OCI-LY3 (cell line): Measurements from ENCODE around the gene FUT8.

Source experiments
- H2AFZ ChIP-seq: fragments of 200-600, 300-600 bp; shearing (Covaris generic); 2 replicates; pipeline ENCODE4 v1.6.0; 2014; ENCODE audit warnings: antibody characterized with exemption, low read depth, low read length
- H3K27ac ChIP-seq: fragments of 200-600, 300-600 bp; sonication (generic); 2 replicates; pipeline ENCODE4 v1.5.1; 2014; ENCODE audit warnings: mild to moderate bottlenecking, low read length, moderate library complexity, mixed read lengths
- H3K27me3 ChIP-seq: fragments of 200-600, 300-600 bp; sonication (generic); 2 replicates; pipeline ENCODE4 v1.6.1; 2014; ENCODE audit warnings: low read depth, low read length, mixed read lengths
- H3K36me3 ChIP-seq: fragments of 200-600, 300-600 bp; sonication (generic); replicated peaks from 2 replicates; pipeline ENCODE3; 2014; ENCODE audit warnings: low read depth, low read length, mixed read lengths
- H3K4me1 ChIP-seq: fragments of 300-600, 200-600 bp; sonication (generic); 2 replicates; pipeline ENCODE4 v1.6.1; 2014; ENCODE audit warnings: low read length, mixed read lengths
- H3K4me2 ChIP-seq: fragments of 200-600, 300-600 bp; sonication (generic); 2 replicates; pipeline ENCODE4 v1.6.1; 2014; ENCODE audit warnings: low read length, mixed read lengths
- H3K4me3 ChIP-seq: fragments of 300-600, 200-600 bp; sonication (generic); 2 replicates; pipeline ENCODE4 v1.5.1; 2014; ENCODE audit warnings: antibody characterized with exemption, mild to moderate bottlenecking, low read length, moderate library complexity
- H3K79me2 ChIP-seq: fragments of 300-600, 200-600 bp; shearing (Covaris generic); 2 replicates; pipeline ENCODE4 v1.6.1; 2014; ENCODE audit warnings: mild to moderate bottlenecking, low read length, mixed read lengths
- H3K9ac ChIP-seq: fragments of 300-600, 200-600 bp; shearing (Covaris generic); 2 replicates; pipeline ENCODE4 v1.6.0; 2014; ENCODE audit warnings: mild to moderate bottlenecking, low read length, moderate library complexity
- H3K9me3 ChIP-seq: fragments of 200-600, 300-600 bp; shearing (Covaris generic); 2 replicates; pipeline ENCODE4 v1.6.1; 2014; ENCODE audit warnings: low read length, mixed read lengths; ENCODE audit not compliant: insufficient read depth
- H4K20me1 ChIP-seq: fragments of 200-600, 300-600 bp; sonication (generic); 2 replicates; pipeline ENCODE4 v1.6.1; 2016; ENCODE audit warnings: low read length, mixed read lengths; ENCODE audit not compliant: insufficient read depth
- CTCF ChIP-seq: fragments of 200-600, 300-600 bp; sonication (generic); IDR thresholded peaks from 2 replicates; pipeline ENCODE4 v1.5.1; 2014; ENCODE audit warnings: antibody characterized with exemption, low read length, low read depth
- EZH2phosphoT487 ChIP-seq: fragments of 200-600 bp; shearing (Covaris generic); IDR thresholded peaks from 2 replicates; pipeline ENCODE4 v1.6.1; 2018; ENCODE audit warnings: antibody characterized with exemption, mixed run types, low read depth

The FUT8 gene

GRCh38 chr14:65533736-65534404, 121.3 kb downstream of the FUT8 start:
- TF ChIP-seq EZH2phosphoT487, result no peak
- TF ChIP-seq CTCF, result no peak
- Histone ChIP-seq H3K9ac (no peak overlapping the region), H3K9me3 (no peaks in the 10 kb centered on the region)

GRCh38 chr14:65536781-65537423, 124.4 kb downstream of the FUT8 start:
- Histone ChIP-seq H3K4me3 (no peak overlapping the region), H3K79me2 (no peaks in the 10 kb centered on the region), H3K9me3 (no peaks in the 10 kb centered on the region)

More at GRCh38 chr14:65533736-65534404, 121.3 kb downstream of the FUT8 start:
- no peaks in the 10 kb centered on the region for H3K27me3 ChIP-seq
- H3K4me3 ChIP-seq, result no peak overlapping the region
- no peaks in the 10 kb centered on the region for H4K20me1 ChIP-seq
- H3K27ac ChIP-seq, result no peak overlapping the region
- H3K4me2 ChIP-seq, result no peak overlapping the region
- H3K4me1 ChIP-seq, result peaks cover 6% of the 10 kb centered on the region; the same call in 1 of the 2 replicates
- no peak overlapping the region for H2AFZ ChIP-seq
- H3K36me3 ChIP-seq, result no peaks in the 10 kb centered on the region
- no peaks in the 10 kb centered on the region for H3K79me2 ChIP-seq

GRCh38 chr14:65548878-65549277, 136.3 kb downstream of the FUT8 start:
- no peak overlapping the region for H2AFZ ChIP-seq
- no peaks in the 10 kb centered on the region for H3K36me3 ChIP-seq
- no peak overlapping the region for H3K9ac ChIP-seq
- H3K4me2 ChIP-seq, result no peak overlapping the region
- no peak overlapping the region for H3K4me3 ChIP-seq
- no peak overlapping the region for H3K27ac ChIP-seq
- H4K20me1 ChIP-seq, result no peaks in the 10 kb centered on the region
- H3K79me2 ChIP-seq, result no peaks in the 10 kb centered on the region
- no peaks in the 10 kb centered on the region for H3K27me3 ChIP-seq
- H3K4me1 ChIP-seq, result no peaks in the 10 kb centered on the region
- H3K9me3 ChIP-seq, result no peaks in the 10 kb centered on the region
- no peak for TF ChIP-seq EZH2phosphoT487
- no peak for TF ChIP-seq CTCF

More at GRCh38 chr14:65536781-65537423, 124.4 kb downstream of the FUT8 start:
- H3K4me2 ChIP-seq, result no peak overlapping the region
- TF ChIP-seq CTCF, result no peak
- TF ChIP-seq EZH2phosphoT487, result no peak
- H3K36me3 ChIP-seq, result no peaks in the 10 kb centered on the region
- no peak overlapping the region for H3K27ac ChIP-seq
- H3K27me3 ChIP-seq, result no peaks in the 10 kb centered on the region
- no peaks in the 10 kb centered on the region for H3K4me1 ChIP-seq
- H3K9ac ChIP-seq, result no peak overlapping the region
- no peaks in the 10 kb centered on the region for H4K20me1 ChIP-seq
- no peak overlapping the region for H2AFZ ChIP-seq

GRCh38 chr14:65549429-65549828, 136.9 kb downstream of the FUT8 start:
- no peak overlapping the region for H3K27ac ChIP-seq
- no peak overlapping the region for H3K4me2 ChIP-seq

More at GRCh38 chr14:65549429-65549828, 136.9 kb downstream of the FUT8 start:
- no peaks in the 10 kb centered on the region for H4K20me1 ChIP-seq
- H3K4me1 ChIP-seq, result no peaks in the 10 kb centered on the region
- H3K27me3 ChIP-seq, result no peaks in the 10 kb centered on the region
- TF ChIP-seq CTCF (no peak), EZH2phosphoT487 (no peak)
- no peaks in the 10 kb centered on the region for H3K9me3 ChIP-seq
- no peak overlapping the region for H3K9ac ChIP-seq
- no peak overlapping the region for H2AFZ ChIP-seq
- no peaks in the 10 kb centered on the region for H3K36me3 ChIP-seq
- no peak overlapping the region for H3K4me3 ChIP-seq
- no peaks in the 10 kb centered on the region for H3K79me2 ChIP-seq
